NCI-H460 (cell line): Measurements from ENCODE around the gene TSFM. TPM values are rescaled to one million over a fixed set of nuclear protein-coding genes. Genes with fewer than 3 reads are reported as not detected.

Experiments
- DNase-seq: peaks from one replicate; pipeline ENCODE4 v3.0.0-alpha.2; 2016; ENCODE audit warnings: low read depth; ENCODE audit errors: extremely low read depth
- total RNA-seq: library from RNA; depleted of rRNA; stranded (reverse); fragments of >200 nt; shearing (Covaris generic); gene quantifications from 2 replicates; pipeline ENCODE4 v1.2.3, GENCODE V29; 2014

TSFM gene
- total RNA-seq, 1 experiment from 2014 or later = 53.8 TPM

DNA sequence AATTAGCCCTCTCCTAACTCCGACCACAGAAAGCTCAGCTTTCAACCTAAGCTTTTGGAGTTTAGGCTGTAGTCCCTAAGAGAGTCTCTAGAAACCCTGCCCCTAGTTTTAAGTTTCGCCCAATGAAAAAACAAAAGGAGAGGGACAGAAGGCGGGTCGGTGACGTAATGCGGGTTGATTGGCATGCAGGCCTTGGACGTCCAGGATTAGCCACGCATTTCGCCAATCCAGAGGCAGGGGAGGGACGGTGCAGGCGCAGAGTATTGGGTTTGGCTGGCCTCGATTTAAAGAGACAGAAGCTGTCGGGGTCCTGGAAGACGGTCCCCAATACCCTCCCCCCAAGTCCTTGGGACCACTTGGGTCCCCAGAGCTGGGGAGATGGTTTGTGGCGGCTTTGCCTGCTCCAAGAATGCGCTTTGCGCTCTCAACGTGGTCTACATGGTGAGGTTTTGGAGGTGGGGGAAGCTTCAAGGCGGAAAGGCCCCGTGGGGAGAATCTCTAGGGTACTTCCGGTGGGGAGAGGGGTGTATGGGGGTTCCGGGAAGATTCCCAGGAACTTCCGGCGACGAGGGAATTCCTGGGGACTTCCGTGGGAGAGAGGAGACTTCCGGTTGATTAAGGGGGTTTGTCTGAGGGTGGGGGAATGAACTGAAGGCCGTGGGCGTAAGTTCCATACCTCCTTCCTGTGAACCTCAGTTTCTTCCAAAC, 37.7 kb upstream of the TSFM start, which contains the start of gene TSPAN31:
TSS of gene TSPAN31 (plus strand) at position 263 of the 708 bp plus-strand sequence. CDS start at position 379, 116 bp downstream.
- peak; percentile 98 for DNase-seq

DNA sequence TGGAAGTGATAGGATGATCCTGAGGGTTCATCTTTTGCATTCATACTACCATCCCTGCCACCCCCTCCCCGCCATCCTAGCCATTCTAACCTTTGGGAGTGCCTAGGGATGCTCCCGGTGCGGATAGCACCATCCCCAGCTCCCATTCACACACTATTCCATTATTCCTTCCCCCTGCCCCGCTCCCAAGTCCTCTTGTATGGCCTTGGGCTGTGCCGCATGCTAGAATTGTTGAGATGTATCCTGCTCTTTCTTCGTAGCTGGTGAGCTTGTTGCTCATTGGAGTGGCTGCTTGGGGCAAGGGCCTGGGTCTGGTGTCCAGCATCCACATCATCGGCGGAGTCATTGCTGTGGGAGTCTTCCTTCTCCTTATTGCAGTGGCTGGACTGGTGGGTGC, 37.1 kb upstream of the TSFM start:
- DNase-seq = no peak

DNA sequence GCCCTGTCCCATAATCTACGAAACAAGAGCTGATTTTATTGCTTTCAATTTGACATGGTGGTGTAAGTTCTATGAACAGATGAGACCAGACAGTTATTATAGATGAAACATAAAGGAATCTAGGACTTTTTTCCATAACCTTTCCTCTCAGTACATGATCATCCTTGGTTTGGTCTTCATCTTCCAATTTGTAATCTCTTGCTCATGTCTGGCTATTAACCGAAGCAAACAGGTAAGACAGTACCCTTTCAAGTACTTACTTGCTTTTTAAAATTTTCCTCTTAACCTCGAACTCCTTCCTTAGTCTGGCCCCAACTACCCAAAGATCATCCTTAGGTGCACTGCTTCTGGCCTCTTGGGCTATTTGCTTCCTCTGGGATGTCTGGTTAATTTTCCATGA, 36.6 kb upstream of the TSFM start:
- DNase-seq = no peak

DNA sequence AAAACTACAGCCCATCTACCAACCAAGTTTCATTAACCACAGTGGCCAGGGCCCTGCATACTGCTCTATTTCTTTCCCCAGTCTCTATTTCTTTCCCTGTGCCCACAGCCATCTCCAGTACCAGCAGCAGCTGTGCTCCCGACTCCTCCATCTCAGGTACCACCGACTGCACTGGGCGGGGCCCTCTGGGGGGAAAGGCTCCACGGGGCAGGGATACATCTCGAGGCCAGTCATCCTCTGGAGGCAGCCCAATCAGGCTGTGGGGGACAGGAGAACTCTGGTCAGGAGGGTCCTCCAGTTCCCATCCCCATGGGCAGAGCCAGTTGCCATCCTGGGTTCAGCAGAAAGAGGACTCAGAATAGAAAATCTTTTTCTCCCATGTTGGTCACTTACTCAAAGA, 33.5 kb upstream of the TSFM start:
- DNase-seq = no peak

DNA sequence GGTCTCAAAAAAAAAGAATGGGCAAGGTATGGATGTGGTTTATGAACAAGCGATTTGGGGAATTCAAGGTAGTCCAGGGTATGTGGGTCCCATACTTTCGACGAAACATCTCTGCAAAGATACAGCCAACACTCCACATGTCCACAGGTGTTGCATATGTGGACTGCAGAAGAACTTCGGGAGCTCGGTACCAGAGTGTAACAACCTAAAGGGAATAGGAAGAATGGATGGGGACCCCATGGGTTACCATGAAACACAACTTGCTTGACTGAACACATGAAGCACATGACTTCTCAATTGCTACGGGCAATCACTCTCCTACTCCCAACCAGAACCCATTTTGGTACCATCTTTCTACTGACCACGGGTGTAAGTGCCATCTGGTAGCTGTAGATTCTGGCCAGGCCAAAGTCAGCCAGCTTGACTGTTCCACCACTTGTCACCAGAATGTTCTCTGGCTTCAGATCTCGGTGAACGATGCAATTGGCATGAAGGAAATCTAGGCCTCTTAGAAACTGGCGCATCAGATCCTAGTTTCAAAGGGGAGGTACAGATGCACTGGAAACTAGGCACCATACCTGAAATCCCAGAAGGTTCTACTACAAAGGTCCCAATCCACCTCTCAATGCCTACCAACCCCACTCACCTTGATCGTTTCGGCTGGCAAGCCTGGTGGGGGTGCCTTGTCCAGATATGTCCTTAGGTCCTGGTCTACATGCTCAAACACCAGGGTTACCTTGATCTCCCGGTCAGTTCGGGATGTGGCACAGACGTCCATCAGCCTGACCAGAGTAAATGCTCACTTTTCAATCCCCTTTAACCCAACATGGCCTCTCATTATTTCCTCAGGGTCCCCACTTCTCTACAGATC, 31.8 kb upstream of the TSFM start:
- no peak for DNase-seq

DNA sequence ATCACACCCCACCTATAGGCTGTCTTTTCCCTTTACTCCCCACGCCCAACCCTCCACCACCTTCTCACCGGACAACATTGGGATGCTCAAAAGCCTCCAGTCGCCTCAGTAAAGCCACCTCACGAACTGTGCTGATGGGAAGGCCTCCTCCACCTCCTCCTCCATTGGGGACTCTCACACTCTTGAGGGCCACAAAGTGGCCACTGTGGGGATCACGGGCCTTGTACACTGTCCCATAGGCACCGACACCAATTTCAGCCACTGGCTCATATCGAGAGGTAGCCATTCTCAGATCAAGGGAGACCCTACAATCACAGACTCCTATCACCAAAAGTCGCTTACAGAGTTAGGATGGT, 31.2 kb upstream of the TSFM start:
- no peak for DNase-seq

DNA sequence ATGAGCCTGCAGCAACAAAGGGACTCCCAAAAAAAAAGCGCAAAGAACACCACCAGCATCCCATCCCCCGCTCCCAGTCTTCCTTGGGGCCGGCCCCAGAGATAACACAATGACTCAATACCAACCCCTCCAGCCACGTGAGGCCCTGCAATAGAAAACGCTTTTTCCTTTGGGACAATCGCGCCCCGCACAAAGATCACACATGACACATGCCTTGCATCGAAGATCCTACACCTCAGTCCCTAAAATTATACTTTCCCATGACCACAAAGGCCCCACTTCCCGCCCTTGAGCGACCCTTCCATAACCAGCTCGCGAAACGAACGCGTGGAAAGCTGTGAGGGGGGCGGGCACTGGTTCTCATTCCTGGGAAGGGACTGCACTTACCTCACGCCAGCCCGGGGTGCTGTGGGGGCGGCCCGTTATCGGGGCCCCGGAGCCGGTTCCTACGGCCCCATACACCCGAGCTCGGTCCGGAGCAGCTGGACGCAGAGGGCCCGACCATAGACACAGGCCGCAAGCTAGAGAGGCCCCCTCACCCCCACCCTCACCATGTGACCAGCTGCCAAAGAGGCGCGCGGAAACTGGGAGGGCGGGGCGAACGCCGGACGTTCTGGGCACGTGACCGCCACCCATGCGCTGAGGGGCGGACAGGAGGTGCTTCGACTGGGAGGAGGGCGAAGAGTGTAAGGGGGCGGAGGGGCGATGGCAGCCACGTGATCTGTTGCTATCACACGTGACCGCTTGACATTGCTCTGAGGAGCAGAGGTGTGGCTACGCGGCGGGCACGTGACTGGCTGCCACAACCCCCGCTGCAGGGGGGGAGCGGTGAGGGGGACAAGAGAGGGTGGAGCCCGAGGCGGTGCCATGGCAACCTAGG, 30.6 kb upstream of the TSFM start, which contains the start of gene CDK4:
TSS of gene CDK4 (minus strand) at position 523 of the 880 bp plus-strand sequence. CDS start 593 bp downstream, outside the sequence.
- DNase-seq = peak; percentile 99

DNA sequence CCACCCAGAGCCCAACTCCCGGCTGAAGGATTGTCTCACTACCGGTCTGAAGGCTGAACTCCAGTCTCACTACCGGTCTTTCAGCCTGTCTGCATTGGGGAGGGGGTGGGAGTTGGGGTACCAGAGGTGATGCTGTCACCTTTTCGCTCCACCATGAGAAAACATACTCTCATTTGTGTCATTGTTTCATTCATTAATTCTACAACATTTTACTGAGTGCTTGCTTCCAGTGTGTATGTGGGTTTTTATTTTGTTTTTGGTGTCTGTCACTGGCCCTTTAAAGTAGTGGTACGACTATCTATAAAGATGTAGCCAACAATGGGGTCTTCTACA, 30.0 kb upstream of the TSFM start:
- no peak for DNase-seq

DNA sequence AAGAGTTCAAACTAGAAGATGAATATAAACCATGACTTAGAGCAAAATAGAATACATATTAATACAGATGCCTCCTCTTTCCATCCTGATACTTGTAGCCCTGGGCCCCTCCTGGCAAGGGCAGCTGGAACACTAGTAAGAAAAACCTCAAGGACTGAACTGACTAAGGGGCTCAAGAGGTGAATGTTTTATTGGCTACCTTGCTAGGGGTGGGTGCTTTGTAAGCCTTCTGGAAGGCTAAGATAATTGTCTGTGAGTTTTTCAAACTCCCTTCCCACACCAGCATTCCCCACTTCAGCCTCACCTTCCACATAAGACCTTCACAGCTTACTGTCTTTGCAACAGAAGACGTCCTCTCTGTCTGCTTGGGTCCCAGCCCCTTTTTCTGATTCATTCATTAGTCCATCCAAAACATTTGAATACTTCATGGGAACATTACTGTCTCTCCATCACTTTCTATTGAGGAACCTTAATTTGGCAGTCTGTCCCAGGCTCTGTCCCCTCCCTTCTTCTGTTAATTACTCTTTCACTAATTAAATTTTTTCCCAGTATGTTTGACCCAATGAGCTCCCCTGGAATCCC, 28.7 kb upstream of the TSFM start:
- no peak for DNase-seq

DNA sequence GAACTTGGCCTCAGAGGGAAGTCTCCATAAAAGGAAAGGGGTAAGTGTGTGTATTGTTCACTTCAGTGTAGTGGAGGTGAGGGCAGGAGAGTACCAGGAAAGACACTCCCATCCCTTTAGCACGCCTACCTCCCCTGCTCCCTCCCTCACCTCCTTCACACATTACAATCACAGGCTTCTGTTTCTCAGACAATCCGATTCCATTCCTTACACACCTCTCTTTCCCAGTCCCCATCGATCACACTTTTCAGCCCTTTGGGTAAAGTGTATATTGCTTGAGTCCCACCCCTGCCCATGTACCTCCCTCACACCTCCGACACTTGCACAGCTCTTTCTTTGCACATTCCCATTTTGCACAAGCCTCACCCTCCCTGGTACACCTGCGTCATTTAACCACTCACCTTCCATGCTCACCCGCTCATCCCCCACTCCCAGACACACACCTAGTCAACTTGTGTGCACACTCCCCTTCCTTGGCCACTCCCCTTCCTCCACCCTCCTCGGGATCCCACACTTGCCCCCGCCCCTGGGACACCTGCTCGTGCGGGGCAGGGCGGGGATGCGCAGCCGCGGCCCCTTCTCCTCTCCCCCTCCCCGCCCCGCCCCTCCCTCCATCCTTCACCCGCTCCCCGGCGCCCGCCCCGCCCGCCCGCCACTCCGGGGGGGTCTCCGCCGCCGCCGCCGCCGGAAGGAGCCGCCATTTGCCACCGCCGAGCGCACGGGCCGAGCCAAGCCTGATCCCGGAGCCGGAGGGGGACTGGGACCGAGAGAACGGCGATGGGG, 28.0 kb upstream of the TSFM start, which contains the start of gene MARCHF9:
TSS of gene MARCHF9 (plus strand) at position 693 of the 783 bp plus-strand sequence. CDS start 426 bp downstream, outside the sequence.
- no peak for DNase-seq

DNA sequence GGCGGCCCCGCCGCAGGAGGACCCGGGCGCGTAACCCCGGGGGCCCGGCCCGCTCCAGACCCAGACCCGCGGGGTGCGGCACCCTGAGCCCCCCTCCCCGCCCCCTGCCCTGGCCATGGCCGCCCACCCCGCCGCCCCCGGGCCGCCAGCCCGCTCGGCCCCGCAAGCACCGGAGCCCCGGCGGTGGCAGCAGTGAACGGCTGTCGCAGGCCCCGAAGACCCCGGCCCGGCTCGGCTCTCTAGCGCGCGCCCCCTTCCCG, 27.5 kb upstream of the TSFM start:
- no peak for DNase-seq

DNA sequence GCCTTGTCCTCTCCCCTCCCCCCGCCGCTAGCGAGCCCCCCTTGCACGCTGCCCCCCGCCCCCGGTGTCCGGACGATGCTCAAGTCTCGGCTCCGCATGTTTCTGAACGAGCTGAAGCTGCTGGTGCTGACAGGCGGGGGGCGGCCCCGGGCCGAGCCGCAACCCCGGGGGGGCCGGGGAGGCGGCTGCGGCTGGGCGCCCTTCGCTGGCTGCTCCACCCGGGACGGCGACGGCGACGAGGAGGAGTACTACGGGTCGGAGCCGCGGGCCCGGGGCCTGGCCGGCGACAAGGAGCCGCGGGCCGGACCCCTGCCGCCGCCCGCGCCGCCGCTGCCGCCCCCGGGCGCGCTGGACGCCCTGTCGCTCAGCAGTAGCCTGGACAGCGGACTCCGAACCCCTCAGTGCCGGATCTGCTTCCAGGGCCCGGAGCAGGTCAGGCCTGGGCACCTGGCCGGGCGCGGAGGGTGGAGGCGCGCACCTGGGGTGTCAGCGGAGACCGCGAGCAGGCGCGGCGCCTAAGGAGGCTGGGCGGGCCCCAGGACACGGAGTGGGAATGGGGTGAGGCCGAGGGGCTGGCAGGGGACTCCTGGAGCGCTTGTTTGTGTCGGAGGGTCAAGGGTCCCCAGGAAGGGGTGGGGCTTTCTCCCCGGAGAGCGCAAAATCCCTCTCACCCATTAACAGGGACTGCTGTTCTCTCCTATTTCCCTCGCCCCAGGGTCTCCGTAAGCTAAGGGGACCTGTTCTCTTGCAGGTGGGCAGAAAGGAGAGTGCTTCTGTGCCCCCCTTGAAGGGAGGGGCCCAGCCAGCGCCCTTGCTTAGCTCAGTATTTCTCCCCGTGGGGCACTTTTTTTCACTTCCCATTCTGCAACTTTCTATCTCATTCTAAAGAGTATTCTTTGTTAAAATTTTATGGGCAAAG, 26.9 kb upstream of the TSFM start:
- no peak for DNase-seq

DNA sequence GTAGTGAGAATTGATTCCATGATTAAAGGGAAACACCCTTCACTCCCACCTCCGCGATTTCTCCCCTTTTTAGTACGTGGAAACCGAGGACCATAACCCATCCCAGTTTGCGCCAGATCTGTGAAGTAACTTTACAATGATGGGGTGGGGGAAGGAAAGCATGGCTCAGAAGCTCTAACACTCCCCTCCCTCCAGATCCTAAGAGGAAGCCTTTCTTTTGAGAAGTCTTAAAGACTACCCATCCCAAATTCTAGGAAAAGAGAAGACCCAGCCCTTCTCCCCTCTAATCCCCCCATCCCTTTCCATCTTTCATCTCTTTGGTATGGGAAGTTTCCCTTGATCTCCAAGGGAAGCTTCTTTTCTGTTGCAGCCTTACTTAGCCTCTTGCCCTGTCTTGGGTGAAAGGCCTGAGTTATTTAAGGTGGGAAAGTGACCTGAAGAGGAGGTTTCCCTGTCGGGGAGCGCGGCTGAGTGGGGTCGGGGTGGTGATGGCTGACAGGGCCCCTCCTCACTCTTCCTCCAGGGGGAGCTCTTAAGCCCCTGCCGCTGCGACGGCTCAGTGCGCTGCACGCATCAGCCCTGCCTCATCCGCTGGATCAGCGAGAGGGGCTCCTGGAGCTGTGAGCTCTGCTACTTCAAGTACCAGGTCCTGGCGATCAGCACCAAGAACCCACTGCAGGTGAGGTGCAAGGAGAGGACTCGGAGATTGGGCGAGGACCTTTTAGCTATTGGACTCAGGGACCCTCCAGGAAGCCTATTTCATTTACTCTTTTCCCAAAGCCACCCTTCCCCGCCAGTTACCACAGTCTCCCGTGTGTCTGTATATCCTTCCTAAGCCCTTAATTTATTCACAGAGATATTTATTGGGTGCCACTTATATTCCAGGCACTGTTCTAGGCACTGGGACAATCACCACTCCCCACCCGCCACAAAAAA, 25.9 kb upstream of the TSFM start:
- DNase-seq = no peak

DNA sequence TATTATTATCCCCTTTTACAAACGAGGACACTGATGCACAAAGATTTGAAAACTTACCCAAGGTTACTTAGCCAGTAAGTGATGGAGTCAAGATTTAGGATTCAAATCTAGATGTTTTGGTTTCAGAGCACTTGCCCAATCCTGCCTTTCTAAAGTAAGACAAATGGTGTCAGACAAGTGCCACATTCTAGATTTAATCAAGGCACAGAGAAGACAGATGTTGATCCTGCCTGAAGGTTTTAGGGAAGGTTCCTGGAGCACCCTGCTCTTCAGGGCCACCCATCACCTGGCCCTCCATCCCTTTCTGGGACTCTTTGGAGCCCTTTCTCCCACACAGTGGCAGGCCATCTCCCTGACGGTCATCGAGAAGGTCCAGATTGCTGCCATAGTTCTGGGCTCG, 24.8 kb upstream of the TSFM start:
- DNase-seq = no peak

DNA sequence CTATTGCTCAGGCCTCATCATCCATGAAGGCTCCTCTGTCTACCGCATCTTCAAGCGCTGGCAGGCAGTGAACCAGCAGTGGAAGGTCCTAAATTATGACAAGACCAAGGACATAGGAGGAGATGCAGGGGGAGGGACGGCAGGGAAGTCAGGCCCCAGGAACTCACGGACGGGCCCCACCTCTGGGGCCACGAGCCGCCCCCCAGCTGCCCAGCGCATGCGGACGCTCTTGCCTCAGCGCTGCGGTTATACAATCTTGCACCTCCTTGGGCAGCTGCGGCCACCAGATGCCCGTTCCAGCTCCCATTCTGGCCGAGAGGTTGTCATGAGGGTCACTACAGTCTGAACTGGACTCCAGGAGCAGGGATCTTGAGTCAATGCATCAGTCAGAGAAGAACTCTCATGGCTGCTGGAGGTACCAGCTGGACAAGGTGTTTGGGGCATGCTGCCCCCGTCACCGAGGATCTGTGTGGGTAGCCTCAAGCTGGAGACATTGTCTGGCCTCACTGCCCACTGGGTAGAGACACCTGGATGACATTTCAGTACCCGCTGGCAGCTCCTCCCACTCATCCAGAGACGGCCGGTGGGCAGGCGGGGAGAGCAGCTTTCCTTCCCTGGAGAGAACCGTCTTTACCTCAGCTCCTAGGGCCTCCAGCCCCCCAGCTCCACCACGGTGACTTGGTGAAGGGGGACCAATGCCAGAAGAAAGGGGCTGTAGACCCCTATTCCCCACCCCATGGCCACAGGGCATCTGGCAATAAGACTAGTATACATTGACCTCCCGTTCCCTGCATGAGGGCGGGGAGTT, 23.8 kb upstream of the TSFM start:
- DNase-seq = no peak

DNA sequence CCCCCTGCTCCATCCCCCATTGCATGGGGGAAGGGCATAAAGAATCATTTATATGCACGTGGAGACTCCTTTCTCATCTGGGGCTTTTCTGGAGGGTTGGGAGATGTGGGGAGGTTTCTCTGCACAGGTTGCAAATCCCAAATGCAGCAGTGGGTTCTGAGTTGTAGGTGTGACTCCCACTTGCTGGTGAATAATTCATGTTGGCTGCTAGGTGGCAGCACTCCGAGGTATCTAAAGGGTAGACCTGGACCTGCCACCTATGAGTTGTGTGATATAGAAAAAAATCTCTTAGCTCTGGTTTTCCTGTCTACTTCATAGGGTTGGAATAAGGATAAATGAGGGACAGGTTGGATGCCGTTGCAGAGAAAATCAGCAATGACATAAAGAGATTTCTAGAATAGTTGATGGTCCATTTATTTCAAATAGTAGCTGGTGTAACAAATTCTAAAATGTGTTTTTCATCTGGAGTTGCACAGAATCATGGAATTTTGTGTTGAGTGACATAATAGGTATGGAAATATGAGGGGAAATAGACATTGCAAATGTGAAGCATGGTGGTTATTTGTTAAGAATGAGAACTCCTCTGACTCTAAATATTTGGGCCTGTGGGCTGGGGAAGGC, 23.1 kb upstream of the TSFM start:
- DNase-seq = no peak
